Bronchial epithelial cell (primary cell): ENCODE results near the gene PRRG1. TPM values are rescaled to one million over a fixed set of nuclear protein-coding genes. Genes with fewer than 3 reads are reported as not detected.
"Not testable (repeated sequence)": the region's sequence is repeated elsewhere in the genome, so short reads cannot be mapped to it uniquely, and the experiment has no call there.

Source experiments
- DNase-seq: peaks from one replicate; pipeline ENCODE4 v3.0.0-alpha.2; 2010; ENCODE audit warnings: low read depth
- FAIRE-seq: peaks from 2 replicates; lab custom pipeline; 2011; peaks lifted over from hg19 to GRCh38; lab: Jason Lieb, UNC
- H3K27me3 ChIP-seq: 2 replicates; pipeline ENCODE4 v1.5.1; 2011; ENCODE audit warnings: low read length; ENCODE audit not compliant: control insufficient read depth, insufficient read depth
- H3K36me3 ChIP-seq: 2 replicates; pipeline ENCODE4 v1.5.1; 2011; ENCODE audit warnings: low read length; ENCODE audit not compliant: control insufficient read depth, insufficient read depth
- H3K4me3 ChIP-seq: 2 replicates; pipeline ENCODE4 v1.5.1; 2011; ENCODE audit warnings: mild to moderate bottlenecking, low read depth, low read length, control low read depth
- total RNA-seq: library from RNA; depleted of rRNA; stranded (reverse); fragments of >200 nt; gene quantifications from 2 replicates; pipeline ENCODE4 v1.2.1, GENCODE V29; 2014
- TF ChIP-seq, protein P1 (sequence below): IDR thresholded peaks from 2 replicates; pipeline ENCODE4 v1.5.1; 2011; ENCODE audit warnings: mild to moderate bottlenecking, moderate library complexity, low read length, control low read depth, inconsistent platforms; ENCODE audit not compliant: insufficient read depth, severe bottlenecking

PRRG1 gene
- total RNA-seq, 1 donor from 2014 or later, result 4.5 TPM

DNA sequence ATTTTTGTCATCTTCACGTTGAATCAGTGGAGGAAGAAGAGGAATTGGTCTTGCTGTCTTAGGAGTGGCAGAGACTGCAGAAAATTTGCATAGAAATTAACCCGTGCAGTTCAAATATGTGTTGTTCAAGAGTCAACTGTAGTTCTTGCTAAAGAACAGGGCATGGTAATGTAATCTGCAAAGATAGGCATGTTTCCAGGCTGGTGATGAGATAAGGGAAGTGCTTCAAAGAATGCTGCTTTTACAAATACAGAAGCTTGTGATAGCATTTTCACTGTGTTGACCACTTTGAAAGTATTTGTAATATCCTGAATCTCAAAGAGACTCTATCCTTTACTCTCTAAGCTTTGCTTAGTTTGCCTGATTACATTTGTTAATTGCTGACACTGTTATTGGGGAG lies 60.1 kb downstream of the PRRG1 start:
- Histone ChIP-seq H3K36me3 (no peaks in the 10 kb centered on the region), H3K27me3 (no peaks in the 10 kb centered on the region), H3K4me3 (no peak overlapping the region)
- DNase-seq (no peak), FAIRE-seq (no peak)
- TF ChIP-seq, protein P1, sequence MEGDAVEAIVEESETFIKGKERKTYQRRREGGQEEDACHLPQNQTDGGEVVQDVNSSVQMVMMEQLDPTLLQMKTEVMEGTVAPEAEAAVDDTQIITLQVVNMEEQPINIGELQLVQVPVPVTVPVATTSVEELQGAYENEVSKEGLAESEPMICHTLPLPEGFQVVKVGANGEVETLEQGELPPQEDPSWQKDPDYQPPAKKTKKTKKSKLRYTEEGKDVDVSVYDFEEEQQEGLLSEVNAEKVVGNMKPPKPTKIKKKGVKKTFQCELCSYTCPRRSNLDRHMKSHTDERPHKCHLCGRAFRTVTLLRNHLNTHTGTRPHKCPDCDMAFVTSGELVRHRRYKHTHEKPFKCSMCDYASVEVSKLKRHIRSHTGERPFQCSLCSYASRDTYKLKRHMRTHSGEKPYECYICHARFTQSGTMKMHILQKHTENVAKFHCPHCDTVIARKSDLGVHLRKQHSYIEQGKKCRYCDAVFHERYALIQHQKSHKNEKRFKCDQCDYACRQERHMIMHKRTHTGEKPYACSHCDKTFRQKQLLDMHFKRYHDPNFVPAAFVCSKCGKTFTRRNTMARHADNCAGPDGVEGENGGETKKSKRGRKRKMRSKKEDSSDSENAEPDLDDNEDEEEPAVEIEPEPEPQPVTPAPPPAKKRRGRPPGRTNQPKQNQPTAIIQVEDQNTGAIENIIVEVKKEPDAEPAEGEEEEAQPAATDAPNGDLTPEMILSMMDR, result no peak

DNA sequence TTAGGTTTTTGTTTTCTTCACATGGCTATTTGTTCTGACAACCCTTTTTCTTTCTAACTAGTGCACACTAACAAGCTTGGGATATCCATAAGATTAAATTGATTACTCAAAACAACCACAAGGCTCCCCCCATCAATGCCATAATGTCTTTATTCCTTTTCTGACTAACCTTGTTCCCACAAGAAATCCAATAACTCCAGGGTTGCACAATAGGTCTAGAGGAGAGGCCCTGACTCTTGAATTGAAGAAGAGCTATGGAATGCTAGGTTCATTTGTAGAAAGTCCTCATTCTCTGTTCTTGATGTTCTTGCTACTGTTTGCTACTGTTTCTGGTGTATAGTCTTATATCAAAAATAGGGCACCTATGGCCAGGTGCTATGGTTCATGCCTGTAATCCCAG lies 71.0 kb downstream of the PRRG1 start:
- FAIRE-seq (no peak), DNase-seq (no peak)
- Histone ChIP-seq H3K36me3 (no peaks in the 10 kb centered on the region), H3K27me3 (no peaks in the 10 kb centered on the region), H3K4me3 (no peak overlapping the region)
- TF ChIP-seq, protein P1, result no peak

DNA sequence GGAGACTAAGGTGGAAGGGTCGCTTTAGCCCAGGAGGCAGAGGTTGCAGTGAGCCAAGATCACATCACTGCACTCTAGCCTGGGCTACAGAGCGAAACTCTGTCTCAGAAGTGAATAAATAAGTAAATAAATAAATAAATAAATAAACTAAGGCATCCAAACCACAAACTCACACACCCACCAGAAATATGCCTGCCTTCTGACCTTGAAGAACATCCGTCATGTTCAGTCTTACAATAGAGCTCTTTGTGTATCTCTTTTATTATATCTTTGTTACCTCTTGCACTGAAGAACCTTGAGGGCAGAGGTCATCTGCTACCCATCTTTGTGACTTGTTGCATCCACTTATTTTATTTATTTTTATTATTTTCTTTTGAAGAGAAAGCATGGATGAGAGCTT lies 71.6 kb downstream of the PRRG1 start:
- FAIRE-seq (no peak), DNase-seq (no peak)
- H3K36me3 ChIP-seq, result no peaks in the 10 kb centered on the region
- TF ChIP-seq, protein P1, result no peak
- H3K4me3 ChIP-seq, result no peak overlapping the region
- H3K27me3 ChIP-seq, result no peaks in the 10 kb centered on the region

DNA sequence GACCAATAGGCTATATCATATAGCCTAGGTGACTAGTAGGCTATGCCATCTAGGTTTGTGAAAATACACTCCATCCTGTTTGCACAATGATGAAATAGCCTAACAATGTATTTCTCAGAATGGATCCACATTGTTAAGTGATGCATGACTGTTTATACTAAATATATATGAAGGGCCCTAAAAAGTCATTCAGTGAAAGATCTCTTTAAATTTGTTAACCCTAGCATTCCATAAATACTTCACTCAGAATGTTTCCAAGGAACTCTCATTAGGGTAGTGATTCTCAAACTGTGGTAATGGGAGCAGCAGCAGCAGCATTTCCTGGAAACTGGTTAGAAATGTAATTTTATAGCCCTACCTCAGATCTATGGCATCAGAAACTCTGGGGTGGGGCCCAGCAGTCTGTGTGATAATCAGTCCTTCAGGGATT lies 74.9 kb downstream of the PRRG1 start:
- no peaks in the 10 kb centered on the region for H3K36me3 ChIP-seq
- TF ChIP-seq, protein P1, result no peak
- no peak overlapping the region for H3K4me3 ChIP-seq
- DNase-seq (peak; percentile 39), FAIRE-seq (no peak)
- H3K27me3 ChIP-seq, result no peaks in the 10 kb centered on the region

DNA sequence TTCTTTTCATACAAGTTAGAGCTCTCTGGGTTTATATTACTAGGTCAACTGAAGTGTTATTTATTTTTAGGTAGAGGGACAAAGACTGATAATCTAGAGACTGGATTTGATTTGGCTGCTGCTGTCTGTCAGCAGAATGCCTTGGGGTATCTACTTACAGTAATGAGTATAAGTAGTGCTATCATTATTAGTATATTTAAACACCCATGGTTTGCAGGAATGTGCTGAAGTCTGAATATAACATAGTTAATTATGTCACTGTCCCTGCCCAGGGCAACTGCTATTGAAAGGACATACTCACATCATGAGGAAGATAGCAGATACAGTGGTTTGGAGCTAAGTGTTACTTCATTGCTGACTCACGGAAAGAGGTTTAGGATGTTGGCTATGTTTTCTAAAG lies 76.2 kb downstream of the PRRG1 start:
- FAIRE-seq (no peak), DNase-seq (no peak)
- H3K27me3 ChIP-seq, result no peaks in the 10 kb centered on the region
- TF ChIP-seq, protein P1, result no peak
- no peaks in the 10 kb centered on the region for H3K36me3 ChIP-seq
- H3K4me3 ChIP-seq, result no peak overlapping the region

DNA sequence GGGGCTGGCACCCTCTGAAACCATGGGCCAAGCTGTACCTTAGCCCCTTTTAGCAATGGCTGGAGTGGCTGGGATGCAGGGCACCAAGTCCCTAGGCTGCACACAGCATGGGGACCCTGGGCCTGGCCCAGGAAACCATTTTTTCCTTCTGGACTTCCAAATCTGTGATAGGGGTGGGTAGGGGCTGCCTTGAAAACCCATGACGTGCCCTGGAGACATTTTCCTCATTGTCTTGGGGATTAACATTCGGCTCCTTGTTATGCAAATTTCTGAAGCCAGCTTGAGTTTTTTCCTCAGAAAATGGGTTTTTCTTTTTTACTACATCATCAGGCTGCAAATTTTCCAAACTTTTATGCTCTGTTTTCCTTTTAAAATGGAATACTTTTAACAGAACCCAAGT lies 79.8 kb downstream of the PRRG1 start:
- H3K36me3 ChIP-seq, H3K4me3 ChIP-seq, DNase-seq, H3K27me3 ChIP-seq, FAIRE-seq: not testable (repeated sequence)
